Activated naive CD4-positive, alpha-beta T cell (primary cell): ENCODE data around the gene ALDH1A2.
"Not testable (repeated sequence)": the region's sequence is repeated elsewhere in the genome, so short reads cannot be mapped to it uniquely, and the experiment has no call there.

Experiments
- DNase-seq, 4 experiments: peaks; one replicate each; lab custom pipeline; 2025; lab: John Stamatoyannopoulos, UW

The ALDH1A2 gene

DNA sequence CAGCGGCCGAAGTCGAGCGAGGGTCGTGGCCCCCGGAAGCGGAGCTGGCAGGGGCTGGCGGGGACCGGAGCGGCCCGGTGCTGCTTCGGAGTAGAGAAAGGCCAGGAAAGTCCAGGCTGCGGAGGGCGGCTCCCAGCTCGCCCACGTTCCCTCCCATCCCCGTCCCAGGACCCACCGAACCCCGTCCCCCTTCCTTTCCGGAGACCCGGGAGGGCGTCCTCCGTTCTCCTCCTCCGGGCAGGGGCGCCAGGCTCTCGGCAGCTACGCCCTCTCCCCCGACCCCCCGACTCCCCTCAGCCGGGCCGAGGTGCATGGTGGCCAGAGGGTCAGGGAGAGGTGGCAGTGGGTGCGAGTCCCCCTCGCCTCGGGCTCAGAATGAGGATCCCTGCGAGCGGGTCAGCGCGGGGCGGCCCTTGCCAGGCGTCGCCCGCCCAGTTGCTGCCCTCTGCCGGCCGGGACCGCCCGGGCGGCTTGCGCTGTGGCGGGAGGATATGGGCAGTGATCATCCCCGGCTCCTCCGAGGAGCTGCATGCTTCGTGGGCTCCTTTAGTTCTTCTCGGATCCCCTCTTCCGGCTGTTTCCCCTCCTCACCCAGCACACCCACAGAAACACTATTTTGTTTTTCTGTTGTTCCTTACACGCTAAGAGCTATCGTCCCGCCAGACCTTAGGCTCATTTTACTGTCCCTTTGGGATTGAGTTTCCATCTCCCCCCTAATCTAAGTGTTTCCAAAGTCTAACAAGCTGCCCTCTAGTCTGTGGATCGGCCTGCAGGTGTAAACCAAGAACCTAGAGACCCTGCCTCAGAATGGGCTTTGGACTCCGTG, 744 bp upstream of the ALDH1A2 start:
- peak in 1 of 4 experiments; percentile 18 for DNase-seq

DNA sequence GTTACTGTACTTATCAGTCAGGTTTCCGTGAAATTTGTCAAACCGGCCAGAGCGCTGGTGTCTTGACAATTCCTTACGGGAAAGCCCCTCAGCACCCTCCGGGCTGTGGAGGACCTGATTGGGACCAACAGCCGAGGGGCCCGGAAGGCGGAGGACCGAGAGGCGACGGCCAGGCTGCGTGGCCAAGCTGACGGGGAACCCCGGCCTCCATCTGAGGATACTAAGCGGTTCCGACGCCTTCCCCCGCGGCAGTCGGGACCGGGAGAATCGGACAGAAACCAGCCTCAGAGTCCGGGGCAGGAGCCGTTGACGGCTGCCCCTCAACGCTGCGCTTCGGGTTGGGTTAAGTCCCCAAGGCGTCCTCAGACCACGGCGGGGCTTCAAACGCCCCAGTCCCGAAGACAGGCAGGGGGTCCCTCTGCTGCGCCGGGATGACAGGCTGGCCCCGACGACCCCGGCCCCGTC, 499 bp downstream of the ALDH1A2 start:
- no peak for DNase-seq

DNA sequence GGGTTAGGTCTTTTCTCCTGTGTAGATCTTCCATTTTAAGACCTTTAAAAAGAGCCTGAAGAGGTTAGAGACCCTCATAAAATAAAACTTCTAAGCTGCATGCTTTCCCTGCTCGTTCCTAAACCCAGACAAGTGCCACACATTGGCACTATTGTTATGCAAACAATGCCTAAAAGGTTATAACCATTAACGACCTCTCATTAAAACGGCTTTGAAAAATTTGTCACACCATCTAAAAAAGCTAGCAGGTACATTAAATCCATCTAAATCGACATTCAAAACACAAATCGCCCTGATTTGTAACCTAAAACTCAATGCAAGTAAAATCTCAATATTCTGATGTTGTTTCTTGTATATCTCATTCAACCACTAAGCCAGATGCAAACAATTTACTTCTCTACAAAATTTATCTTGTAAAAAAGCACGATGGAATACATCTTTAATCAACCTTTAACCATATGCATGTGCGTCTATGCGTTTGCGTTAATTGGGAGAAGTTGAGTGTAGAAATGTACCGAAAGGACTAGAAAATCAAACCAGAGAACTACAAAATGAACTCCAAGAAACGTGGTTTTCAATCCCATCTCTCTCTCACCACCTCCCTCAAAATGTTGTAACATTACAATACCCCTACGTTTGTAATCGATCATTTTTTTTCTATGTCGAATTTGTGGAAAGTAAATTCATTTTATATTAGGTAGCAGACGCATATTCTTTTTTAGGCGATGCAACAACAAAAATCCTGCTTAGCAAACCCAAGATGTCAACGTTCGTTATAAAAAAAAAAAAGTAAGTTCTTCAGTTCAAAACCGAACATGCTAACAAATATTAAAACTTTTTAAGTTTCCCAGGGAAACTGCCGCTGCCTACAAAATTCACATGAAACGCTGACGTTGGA, 1.2 kb downstream of the ALDH1A2 start:
- no peak for DNase-seq

DNA sequence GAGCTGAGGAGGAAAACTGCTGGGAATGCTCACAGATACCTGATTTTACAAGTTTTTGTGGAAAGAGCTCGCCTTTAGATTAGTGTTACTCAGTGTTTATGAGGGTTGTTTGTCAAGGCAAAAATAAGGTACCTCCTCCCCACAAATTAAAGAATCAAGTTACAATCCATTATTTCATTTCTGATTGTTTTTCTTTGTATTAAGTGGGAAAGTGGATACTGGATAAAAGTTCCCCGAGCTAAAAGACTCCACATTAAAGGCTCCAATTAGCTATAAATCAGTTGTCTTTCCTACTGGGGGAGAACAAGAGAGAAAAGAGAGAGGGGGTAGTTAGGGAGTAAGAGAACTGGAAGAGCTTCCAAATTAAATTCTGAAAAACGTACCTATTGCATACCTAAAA, 1.9 kb downstream of the ALDH1A2 start:
- no peak for DNase-seq

DNA sequence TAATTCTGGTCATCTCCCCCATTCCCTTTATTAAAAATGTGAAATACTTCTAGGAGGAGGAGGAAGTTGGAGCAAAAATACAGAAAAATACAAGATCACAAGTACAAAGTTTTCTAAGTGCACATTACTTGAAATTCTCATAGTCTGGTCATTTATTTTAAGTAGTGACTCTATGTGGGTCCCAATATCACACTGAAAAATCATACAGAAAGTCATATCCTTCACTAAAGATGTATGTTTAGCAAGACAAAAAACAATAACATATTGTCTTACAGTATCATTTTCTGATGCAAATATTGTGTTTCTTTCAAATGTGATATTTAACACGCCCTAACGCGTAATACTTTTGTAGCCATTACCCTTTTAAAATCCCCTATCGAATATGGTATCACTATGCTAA, 2.5 kb downstream of the ALDH1A2 start:
- no peak for DNase-seq

DNA sequence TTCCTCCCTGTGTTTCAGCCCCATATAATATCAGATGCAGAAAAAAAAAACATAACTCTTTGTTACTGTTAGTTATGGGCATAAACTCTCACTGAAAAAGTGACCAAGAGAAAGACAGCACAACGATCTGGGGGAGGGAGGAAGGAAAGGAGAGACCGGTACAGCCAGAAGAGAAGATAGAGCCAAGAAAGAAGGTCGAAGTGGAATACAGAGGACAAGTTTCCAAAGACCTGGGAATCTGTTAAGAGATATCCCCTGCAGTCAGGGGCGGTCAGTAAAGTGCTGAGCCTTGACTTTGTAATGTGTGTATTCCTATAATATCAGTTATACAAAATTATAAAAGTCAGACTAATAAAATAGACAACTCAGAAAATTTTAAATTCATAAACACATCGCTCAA, 3.3 kb downstream of the ALDH1A2 start:
- DNase-seq = no peak

DNA sequence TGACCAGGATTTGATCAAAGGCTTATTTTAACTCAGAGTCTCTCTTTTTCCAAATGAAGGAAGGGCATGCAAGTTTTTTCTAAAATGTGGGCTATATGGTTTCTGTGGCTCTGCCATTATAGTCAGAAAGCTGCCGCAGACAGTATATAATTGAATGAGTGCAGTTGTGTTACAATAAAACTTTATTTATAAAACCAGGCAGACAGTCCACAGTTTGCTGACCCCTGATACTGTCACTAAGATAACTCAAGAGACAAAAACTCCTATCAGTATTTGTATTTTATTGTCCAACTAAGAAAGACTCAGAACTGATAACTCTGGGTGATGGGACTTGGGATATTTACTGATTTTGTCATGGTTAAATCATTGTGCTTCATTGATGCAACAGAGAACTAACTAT, 4.9 kb downstream of the ALDH1A2 start:
- DNase-seq = no peak

DNA sequence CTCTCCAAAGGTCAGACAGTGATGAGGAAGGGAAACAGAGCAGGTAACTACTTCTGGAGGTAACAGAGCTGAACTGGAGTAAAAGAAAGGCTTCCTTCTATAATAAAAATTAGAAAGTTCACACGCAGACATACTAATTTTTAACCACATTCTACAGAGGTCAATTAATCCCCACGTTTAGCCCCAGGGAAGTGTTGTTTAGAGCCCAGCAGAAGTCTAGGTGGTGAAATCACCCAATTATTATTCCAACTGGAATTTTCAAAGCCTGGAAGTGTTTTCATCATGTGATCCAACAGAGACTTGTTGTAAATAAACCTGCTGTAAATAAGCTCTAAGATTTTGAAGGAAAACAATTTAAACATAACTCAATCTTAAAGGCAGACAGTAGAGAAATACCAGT, 6.8 kb downstream of the ALDH1A2 start:
- no peak for DNase-seq

DNA sequence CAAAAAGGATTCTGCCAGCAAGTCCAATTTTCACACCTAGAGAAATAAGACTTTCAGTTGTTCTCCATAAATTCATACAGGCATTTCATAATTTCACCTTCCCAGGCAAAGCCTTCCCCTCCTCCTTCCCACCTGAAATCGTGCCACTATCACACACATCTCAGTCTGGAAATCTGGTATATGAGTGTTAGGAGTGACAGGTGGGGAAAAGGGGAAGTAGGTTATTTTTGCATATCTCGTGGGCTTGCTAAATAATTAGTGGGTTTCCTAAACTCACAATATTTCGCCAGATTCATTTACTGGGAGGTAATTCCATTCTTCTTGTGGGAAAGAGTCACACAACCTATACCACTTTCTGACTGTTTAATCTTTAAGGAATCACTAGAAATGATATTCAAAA, 7.4 kb downstream of the ALDH1A2 start:
- no peak for DNase-seq

DNA sequence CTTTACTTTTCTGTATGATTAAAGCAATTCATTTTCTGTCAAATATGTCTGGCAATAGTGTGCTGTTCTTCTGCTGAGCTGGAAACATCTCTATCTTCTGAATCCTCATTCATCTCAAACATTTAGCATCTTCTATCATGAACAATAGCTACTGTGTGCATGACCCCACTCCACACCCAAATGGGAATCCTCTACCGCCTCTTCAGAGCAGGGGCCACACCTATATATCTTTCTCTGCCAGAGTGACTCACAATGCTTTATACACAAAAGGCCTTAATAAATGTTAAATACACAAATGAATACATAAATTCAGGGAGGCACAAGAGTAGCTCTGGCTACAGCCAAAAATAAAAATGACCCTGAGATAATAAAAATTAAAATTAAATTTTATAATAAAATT, 8.0 kb downstream of the ALDH1A2 start:
- DNase-seq = no peak

DNA sequence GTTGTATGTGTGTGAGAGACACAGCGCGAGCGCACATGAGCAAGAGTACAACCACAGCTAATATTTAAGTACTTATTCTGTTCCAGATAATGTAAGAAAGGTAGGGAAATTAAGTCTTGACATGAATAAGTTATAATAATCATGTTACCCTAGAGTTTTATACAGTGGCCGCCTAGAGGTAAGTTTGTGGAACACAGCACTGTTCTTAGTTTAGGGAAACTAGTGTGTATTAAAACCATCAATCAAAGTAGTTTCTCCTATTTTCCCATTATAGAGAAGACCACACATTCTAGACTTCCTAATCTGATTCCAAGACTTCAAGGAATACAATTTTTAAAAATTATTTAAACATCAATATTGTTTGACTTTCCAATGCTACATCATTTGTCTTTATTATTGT, 9.5 kb downstream of the ALDH1A2 start:
- DNase-seq = no peak

DNA sequence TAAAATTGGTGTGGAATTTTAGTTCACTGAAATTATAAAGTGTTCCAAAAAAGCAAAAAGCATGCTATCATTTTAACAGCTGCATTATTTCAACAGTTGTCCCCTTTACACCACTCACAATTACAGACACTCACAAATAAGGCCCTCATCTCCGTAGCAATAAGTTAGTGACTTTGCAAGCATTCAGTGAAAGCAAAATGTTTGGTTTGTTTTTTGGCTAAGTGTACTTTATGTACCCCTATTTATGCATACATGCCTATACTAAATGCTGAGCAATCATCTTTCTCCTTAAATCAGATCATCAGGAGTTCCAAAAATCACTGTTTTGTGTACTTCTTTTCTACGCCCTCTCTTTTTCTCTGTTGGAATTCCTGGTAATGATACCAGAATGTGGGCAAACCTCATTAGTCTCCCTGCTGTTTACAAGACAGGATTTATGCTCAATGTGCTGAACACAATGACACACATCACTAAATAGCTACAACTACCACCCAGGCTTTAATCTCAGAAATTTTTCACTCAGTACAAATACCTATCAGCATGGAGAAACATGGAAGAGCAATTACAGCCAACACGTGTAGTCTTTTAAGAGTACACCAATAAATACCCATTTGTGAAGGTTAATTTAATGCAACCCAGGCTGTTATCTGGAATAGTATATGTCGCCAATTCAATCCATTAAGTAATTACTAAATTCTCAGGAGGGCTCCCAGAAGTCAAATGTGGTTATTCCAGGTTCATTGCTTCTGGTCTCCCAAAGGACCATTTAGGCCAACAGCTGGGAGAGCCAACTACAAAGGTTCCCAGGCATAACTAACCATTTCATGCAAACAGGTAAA, 12.0 kb downstream of the ALDH1A2 start:
- no peak for DNase-seq

DNA sequence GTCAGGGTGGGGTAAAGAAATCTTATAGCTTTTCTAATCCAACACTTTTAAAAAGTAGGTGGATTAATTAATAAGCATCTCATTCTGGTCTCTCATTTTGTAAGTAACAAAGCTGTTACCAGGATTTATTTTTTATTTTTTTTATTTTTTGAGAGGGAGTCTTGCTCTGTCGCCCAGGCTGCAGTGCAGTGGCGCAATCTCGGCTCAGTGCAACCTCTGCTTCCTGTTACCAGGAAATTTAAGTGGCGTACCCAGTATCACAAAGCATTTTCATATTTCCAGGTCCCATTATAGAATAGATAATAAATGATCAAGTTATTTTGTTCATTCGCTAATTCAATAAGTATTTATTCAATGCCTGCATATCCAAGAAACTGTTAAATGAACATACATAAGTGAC, 13.2 kb downstream of the ALDH1A2 start:
- DNase-seq = no peak

DNA sequence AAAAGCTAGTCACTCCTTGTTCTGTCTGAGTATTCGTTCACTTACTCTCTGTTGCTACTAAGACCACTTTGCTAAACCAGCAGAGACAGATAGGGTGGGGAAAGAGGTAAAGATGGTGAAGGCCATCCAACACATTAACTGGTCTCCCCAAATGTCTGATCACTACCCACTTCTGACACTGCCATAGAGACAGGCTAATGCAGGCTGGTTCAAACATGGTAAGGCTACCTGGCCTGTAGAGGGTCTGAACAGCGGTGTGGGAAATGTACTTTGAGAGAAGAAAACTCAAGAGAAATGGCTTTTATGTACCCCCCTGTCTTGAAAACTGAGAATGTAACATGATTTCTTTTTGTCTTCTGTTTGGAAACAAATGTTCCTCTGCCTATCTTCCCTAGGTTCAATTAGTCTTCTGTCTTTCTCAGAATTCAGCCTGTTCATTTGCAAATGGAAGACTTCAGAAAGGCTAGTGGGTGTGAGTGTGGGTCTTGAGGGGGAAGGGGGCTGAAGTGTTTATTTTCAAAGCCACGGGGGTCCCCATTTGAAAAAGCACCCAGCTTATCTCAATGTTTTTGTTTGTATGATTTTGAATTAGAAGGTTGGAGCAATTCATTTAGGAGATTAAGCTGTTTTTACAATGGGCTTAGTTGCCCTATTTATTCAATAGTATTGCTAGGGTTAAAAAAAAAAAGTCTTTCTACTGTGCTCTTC, 15.8 kb downstream of the ALDH1A2 start:
- DNase-seq = no peak

DNA sequence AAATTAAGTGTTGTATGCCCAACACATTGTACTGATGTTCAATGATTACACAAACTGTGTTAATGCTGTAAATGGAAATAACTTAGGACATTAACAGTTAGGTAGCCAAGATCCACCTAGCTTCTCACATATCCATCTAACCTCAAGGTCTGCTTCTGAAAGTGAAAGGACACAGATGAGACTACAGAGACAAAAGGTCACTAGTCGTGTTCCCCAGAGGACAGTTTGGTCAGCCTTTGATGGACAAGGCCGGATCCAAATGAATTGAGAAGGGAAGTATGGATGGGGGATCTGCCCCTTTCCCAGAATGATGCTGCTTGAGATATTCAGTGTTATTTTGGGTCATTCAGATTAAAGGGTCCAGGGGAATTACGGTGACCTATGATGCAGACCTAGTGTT, 17.2 kb downstream of the ALDH1A2 start:
- no peak for DNase-seq

DNA sequence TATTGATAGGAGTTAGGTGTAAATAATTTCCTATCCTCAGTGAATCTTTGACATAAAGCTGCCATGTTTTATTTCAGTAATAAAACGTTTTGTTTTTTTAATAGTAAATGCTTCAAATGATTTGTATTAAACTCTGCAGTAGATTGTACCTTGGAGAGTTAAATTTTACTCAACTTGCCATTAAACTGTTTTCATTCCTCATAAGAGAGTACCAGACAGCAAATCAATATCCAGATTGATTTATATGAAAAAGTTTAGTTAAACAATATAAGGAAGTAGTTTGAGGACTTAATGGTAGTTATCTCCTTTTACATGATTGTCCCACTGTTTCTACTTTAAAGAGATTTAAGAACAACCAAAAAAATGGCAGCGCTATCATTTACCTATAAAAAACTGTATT, 18.4 kb downstream of the ALDH1A2 start:
- no peak for DNase-seq

DNA sequence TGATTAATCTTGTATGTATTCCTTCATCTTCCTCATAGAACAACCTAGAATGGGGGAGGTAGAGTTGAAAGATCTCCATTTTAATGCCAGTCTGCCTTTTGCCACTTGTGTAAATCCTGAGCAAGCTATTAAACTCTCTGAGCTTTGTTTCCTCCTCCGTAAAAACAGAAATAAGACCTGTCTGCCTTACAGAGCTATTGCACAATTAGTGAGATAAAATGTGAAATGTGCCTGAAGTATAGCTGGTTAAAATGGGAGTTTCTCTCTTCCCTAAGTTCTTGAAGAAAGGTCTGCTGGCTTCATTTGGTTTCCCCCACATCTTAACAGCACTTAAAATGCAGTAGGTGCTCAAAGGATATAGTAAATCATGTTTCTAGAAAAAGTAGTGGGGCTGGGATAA, 19.0 kb downstream of the ALDH1A2 start:
- DNase-seq = no peak

DNA sequence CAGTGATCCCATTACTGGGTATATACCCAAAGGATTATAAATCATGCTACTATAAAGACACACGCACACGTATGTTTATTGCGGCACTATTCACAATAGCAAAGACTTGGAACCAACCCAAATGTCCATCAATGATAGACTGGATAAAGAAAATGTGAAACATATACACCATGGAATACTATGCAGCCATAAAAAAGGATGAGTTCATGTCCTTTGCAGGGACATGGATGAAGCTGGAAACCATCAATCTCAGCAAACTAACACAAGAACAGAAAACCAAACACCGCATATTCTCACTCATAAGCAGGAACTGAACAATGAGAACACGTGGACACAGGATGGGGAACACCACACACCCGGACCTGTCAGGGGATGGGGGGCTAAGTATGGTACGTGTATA, 20.1 kb downstream of the ALDH1A2 start:
- not testable (repeated sequence) for DNase-seq

DNA sequence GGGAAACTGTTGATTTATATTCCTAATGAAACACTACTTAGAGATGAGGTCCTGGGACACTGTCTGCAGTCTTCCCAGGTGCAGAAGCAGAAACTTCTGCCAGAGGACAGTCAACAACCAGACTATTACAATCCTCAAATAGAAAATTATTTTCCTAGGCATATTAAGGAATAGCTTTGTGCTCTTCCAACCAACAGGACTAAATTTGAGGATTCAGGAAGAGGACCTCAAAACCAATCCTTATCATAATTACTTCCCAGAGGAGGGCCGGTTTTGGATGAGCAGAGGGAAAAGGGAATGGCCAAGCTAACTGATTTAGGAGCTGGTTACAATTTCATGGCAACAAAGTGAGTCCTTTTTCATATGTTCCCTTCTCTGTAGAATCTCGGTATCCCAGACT, 21.0 kb downstream of the ALDH1A2 start:
- no peak for DNase-seq

DNA sequence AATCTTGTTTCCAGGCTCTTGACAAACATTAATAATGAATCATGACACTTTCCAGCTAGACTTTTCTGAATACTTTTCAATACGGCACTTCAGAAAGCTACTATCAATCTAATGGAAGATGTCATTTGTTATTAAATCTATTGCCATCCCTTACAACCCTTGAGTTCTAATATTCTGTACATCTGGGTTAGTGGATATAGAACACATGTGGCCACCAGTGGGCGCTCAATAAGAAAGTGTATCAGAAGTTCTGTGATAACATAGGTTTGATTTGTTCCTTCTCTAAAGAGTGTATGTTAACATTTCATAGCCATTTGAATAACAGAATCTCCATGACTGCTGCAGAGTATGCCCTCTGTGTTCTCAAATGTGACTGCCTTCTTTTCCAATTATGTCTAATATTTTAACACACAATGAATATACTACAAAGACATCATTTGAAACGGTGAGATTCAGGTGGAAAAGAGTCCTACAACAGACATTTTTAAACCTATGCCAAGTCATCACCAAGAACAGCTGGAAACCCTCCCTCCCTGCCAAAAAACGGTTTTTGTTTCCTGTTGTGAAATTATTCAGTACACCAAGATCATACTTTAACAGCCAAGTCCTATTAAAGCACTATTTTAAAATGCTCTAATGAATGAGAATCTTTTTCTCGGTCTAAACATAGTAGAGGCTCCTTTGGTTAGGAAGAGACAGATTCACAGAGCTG, 22.2 kb downstream of the ALDH1A2 start:
- no peak for DNase-seq

DNA sequence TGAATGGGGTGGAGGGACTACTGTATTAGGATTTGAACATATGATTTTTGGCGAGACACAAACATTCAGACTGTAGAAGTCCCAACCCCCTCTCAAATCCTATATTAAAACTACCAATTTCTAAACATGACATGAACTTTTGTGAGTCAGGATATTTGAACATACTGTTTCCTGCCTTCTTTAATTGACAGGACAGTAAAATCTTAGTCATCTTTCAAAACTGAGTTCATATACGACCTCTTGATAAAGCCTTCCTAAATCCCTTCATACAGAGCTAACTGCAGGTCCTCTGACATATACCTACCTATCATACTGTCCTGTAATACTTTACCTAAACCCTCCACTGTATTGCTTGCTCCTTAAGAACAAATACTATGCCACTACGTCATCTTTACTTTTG, 23.5 kb downstream of the ALDH1A2 start:
- no peak for DNase-seq
